GM18907 (cell line): Measurements from ENCODE around the gene SOX6.
"Not testable (repeated sequence)": the region's sequence is repeated elsewhere in the genome, so short reads cannot be mapped to it uniquely, and the experiment has no call there.

Experiments used
- ATAC-seq: cut with Tn5 transposase; IDR thresholded peaks from one replicate; pipeline ENCODE4 v1.9.1; 2021; ENCODE audit warnings: mild to moderate bottlenecking, moderate library complexity; ENCODE audit not compliant: unreplicated experiment

Gene SOX6

GRCh38 chr11:16058671-16059070 lies 297.7 kb downstream of the SOX6 start:
- ATAC-seq: no peak

DNA sequence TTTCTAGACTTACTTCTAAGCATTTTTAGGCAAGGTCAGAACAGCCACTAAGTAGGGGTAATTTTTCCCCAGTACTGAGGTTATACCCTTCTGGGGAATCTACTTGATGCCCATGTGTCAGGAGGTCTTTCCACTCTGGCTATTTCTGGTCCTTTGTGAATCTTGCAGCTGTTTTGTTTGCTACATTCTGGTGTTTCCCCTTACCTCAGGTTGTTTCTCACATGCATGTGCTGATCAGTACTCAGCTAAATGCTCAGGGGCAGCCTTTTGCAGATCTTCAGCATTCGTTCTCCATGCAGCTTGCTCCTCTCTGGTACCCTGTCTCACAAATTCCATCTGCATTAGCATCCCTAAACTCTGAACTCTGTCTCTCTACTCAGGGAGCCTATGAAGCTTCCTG lies 303.6 kb downstream of the SOX6 start:
- no peak for ATAC-seq

DNA sequence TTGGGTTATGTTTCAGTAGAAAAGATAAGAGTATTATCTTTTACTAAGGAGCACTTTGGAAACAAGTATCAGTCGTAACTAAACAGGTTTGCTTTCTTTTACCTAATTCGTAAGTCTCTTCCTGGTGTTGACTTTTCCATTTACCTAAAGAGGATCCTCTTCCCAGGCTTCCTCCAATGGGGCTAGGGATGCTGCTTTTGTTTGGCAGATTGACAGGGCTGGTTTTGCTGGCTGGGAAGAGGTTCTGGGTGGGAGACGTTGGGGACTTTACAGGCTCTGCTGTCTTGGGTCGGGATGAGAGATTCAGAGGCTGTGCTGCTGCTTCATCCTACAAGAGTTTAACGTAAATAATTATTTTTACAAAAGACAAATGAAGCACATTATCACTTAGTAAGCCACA lies 306.7 kb downstream of the SOX6 start:
- no peak for ATAC-seq

- no peak for ATAC-seq
Observed at GRCh38 chr11:16047073-16047472, 309.3 kb downstream of the SOX6 start.

DNA sequence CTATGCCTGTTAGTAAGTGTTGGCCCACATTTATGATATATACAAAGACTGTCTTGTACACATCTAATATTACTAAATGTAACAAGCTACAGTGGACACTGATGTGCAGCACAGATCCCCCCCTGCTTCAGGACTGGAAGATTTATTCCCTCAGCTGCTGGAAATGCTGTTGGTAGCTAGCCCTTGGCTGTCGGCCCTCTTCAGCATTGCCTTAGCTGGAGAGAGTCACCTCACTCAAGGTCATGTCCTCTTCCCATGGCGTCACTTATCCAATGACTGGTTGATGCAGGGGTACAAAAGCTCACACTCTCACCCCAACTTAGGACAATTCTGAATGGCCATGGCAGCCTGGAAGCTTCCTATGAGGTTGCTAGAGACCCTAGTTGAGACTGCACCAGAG lies 312.7 kb downstream of the SOX6 start:
- no peak for ATAC-seq

GRCh38 chr11:16041207-16041606 lies 315.1 kb downstream of the SOX6 start:
- no peak for ATAC-seq

DNA sequence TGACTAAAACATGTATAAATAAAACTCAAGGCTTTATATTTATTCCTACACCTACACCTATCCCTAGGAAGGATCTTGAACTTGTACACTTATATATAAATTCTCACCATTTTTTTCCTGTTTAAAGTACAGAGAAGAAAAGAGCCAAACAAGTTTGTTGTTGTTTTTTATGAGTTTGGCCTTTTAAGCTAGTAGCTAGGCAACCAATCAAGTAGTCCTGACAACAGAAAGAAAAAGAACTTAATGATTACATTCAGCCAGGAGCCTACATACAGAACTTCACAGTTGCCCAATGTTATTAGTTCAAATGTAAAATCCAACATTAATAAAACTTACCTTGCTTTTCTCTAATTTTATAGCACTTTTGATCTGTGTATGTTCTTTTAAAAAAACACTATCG lies 316.2 kb downstream of the SOX6 start:
- ATAC-seq: no peak

- ATAC-seq: no peak
Observed at GRCh38 chr11:16037179-16037578, 319.2 kb downstream of the SOX6 start.

- ATAC-seq: no peak
Observed at GRCh38 chr11:16036218-16036617, 320.1 kb downstream of the SOX6 start.

GRCh38 chr11:16034074-16034473 lies 322.3 kb downstream of the SOX6 start:
- ATAC-seq: no peak

DNA sequence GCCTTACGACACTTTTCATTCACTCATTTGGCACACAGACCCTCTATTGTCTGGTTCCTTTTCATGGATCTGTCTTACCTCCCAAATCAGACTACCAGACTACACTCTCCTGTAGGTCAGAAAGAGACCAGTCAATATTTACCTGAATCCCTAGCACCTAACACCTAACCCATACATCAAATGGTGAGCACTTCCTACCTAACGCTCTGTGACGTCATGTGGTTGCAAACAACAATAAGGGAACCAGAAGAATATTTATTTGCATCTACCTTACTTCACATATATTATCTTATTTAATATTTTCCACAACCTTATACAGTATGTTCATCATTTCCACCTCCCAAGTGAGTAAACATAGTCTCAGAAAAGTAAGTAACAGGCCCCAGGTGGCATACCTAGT lies 323.4 kb downstream of the SOX6 start:
- no peak for ATAC-seq

DNA sequence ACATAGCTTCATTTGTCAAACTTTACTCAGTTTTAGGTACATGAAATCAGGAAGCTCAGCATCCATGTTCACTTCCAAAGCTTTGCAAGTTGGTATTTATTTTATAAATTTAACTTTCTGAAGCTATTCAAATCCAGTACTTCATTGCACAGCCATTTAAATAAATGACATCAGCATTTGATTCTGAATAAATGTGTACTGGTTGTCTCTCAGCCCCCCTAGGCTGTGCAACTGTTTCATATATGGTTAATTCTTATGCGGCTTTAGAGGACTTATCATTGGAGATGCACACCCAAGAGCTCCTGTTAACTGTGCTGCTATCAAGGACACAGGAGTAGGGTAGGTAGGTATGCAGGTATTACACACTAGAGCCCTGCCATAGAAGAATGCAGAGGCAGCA lies 325.1 kb downstream of the SOX6 start:
- ATAC-seq: no peak

GRCh38 chr11:16030664-16031063 lies 325.7 kb downstream of the SOX6 start:
- ATAC-seq: no peak

- ATAC-seq: not testable (repeated sequence)
Observed at GRCh38 chr11:16029151-16029550, 327.2 kb downstream of the SOX6 start.

GRCh38 chr11:16028419-16028818 lies 327.9 kb downstream of the SOX6 start:
- no peak for ATAC-seq

DNA sequence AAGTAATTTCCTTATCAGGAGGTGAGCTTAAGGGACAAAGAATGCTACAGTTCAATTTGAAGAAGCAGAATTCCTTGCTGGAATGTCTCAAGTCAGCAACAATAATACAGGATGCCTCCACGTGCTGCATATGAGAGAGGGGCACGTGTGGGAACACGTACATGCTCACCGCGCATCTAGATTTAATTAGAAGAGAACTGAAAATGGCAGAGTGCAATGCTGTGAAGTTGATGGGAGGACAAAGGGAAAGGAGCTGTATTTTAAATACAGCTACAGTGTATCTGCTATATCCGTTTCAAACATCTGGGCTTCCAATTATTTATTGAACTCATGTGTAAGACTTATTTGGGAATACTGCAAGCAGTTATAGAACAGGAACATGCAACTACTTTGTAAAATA lies 328.7 kb downstream of the SOX6 start:
- no peak for ATAC-seq

DNA sequence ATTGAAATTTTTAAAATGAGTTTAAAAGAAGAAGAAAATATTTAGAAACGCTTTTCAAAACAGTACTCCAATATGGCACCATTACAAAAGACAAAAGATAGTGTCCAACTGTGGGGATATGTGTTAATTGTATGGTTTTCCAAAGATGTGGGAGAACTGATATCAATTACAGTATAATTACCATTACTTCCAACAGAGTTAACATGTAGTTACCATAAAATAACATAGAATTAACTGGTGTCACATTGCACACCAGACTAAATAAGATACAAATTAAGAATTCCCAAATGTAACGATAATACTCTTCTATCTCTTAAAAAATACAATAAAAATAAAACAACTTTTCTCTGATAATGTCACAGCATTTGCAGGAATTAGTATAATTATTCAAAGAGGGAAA lies 329.5 kb downstream of the SOX6 start:
- ATAC-seq: no peak

DNA sequence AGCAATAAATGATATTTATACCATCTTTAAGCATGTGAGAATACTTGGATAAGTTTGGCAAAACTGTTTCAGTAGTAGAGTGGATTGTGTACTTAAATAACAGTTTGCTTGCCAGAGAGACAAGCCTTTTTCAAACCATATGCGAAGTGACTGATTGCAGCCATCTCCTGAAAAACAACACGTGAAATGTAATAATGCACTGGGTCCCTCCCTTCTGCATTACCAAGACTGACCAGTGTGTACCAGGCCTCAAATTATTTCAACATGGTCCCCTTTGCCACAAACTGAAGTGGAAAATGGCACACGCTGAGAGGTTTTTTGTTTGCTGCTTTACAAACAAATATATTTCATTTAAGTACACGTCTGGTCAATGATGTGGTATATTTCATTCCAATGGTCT lies 337.4 kb downstream of the SOX6 start:
- ATAC-seq: no peak

- ATAC-seq: no peak
Observed at GRCh38 chr11:16016468-16016829, 339.9 kb downstream of the SOX6 start.

GRCh38 chr11:16015741-16016467 lies 340.4 kb downstream of the SOX6 start:
- ATAC-seq: no peak

- no peak for ATAC-seq
Observed at GRCh38 chr11:16013649-16014275, 342.6 kb downstream of the SOX6 start.

- ATAC-seq: no peak
Observed at GRCh38 chr11:16013242-16013641, 343.1 kb downstream of the SOX6 start.
